ENCODE data around the gene FUBP3. TPM values are rescaled to one million over a fixed set of nuclear protein-coding genes. Genes with fewer than 3 reads are reported as not detected.

FUBP3 gene
- total and polyA plus RNA-seq, 2 experiments from 2014 or later: 42.5 to 74.8 TPM

GRCh38 chr9:130549093-130549735 lies 30.2 kb upstream of the FUBP3 start:
- Histone ChIP-seq H3K9me2 (ENCODE audit: insufficient read depth) (no peaks in the 10 kb centered on the region), H3K4me1 (ENCODE audit: insufficient read depth) (peaks cover under 1% of the 10 kb centered on the region; the same call in 1 of the 2 replicates), H3K36me3 (ENCODE audit: insufficient read depth) (no peaks in the 10 kb centered on the region; the same call in 1 of the 2 replicates), H3K4me3 (no peak overlapping the region), H2AFZ (no peak overlapping the region), H3K27me3 (ENCODE audit: insufficient read depth) (no peaks in the 10 kb centered on the region), H4K20me1 (replicated peaks; ENCODE audit: insufficient read depth) (no peaks in the 10 kb centered on the region), H3K27ac (ENCODE audit: low read depth) (no peak overlapping the region), H3F3A (replicated peaks; ENCODE audit: low read depth) (no peaks in the 10 kb centered on the region), H3K79me2 (replicated peaks; ENCODE audit: insufficient read depth) (no peaks in the 10 kb centered on the region), H3K4me2 (no peak overlapping the region)
- Mint-ChIP-seq H3K4me3 (no peak overlapping the region), H3K9me3 (peaks cover 23% of the 10 kb centered on the region), H3K36me3 (ENCODE audit: low read depth) (peaks cover 10% of the 10 kb centered on the region; the same call in 2 of the 3 replicates), H3K27me3 (ENCODE audit: insufficient read depth, low read depth, poor library complexity) (peaks cover 24% of the 10 kb centered on the region), H3K4me1 (peaks cover 6% of the 10 kb centered on the region), H3K27ac (no peak overlapping the region)
- TF ChIP-seq NANOG (IDR thresholded peaks at IDR 0.05; ENCODE audit: borderline replicate concordance) (no peak), CREB1 (CRISPR knock-in tag; IDR thresholded peaks at IDR 0.05; ENCODE audit: low read depth) (peak; percentile 85)
- DNase-seq (ENCODE audit: low spot score) (no peak), ATAC-seq (peak; percentile 38; the same call in 1 of the 3 replicates)

GRCh38 chr9:130554606-130555005 lies 24.8 kb upstream of the FUBP3 start:
- Histone ChIP-seq H3K27ac (ENCODE audit: low read depth) (no peak overlapping the region), H3K79me2 (replicated peaks; ENCODE audit: insufficient read depth) (no peaks in the 10 kb centered on the region), H3K4me2 (no peak overlapping the region), H3K4me3 (no peak overlapping the region), H3K27me3 (ENCODE audit: insufficient read depth) (no peaks in the 10 kb centered on the region), H4K20me1 (replicated peaks; ENCODE audit: insufficient read depth) (no peaks in the 10 kb centered on the region), H3K9me2 (ENCODE audit: insufficient read depth) (no peaks in the 10 kb centered on the region), H3F3A (replicated peaks; ENCODE audit: low read depth) (no peaks in the 10 kb centered on the region), H3K36me3 (ENCODE audit: insufficient read depth) (no peaks in the 10 kb centered on the region; the same call in 1 of the 2 replicates), H3K4me1 (ENCODE audit: insufficient read depth) (no peaks in the 10 kb centered on the region), H2AFZ (no peak overlapping the region)
- H3K9me3 Mint-ChIP-seq: peaks cover 10% of the 10 kb centered on the region
- peaks cover 2% of the 10 kb centered on the region; the same call in 1 of the 3 replicates for H3K36me3 Mint-ChIP-seq (ENCODE audit: low read depth)
- no peak for TF ChIP-seq CREB1 (CRISPR knock-in tag; IDR thresholded peaks at IDR 0.05; ENCODE audit: low read depth)
- no peak for TF ChIP-seq CTCF (conservative IDR thresholded peaks at IDR 0.05; ENCODE audit: low read depth in 2 of 2)
- TF ChIP-seq ZNF462 (CRISPR knock-in tag; IDR thresholded peaks at IDR 0.05): no peak
- TF ChIP-seq JUNB (IDR thresholded peaks at IDR 0.05; ENCODE audit: unreplicated experiment): no peak
- no peak for TF ChIP-seq EZH2phosphoT487 (IDR thresholded peaks at IDR 0.05; ENCODE audit: unreplicated experiment)
- ATAC-seq (no peak), DNase-seq (ENCODE audit: low spot score) (no peak)
- H3K27me3 Mint-ChIP-seq (ENCODE audit: insufficient read depth, low read depth, poor library complexity): peaks cover 28% of the 10 kb centered on the region
- H3K27ac Mint-ChIP-seq: no peak overlapping the region
- no peak overlapping the region for H3K4me3 Mint-ChIP-seq
- H3K4me1 Mint-ChIP-seq: peaks cover 7% of the 10 kb centered on the region
